K562 (cell line): ENCODE data around the gene LCA5L. TPM values are rescaled to one million over a fixed set of nuclear protein-coding genes. Genes with fewer than 3 reads are reported as not detected.

Experiments used
- ATAC-seq: fragments of 200-7000 bp; cut with Tn5 transposase; 3 replicates; pipeline ENCODE4 v1.9.1; 2020; ENCODE audit warnings: moderate library complexity
- Bru-seq: library from RNA; stranded (reverse); fragments of 400-500 nt; gene quantifications from one replicate; lab custom pipeline; 2021; lab: Mats Ljungman, UMichigan
- BruChase-seq, 2 experiments: library from RNA; stranded (reverse); fragments of 400-500 nt; gene quantifications; one replicate each; lab custom pipeline; 2021; lab: Mats Ljungman, UMichigan
- BruUV-seq: library from RNA; stranded (reverse); fragments of 400-500 nt; replicated peaks from 2 replicates; lab custom pipeline; 2021; lab: Mats Ljungman, UMichigan
- CTCF ChIA-PET: fragments of 300-600 bp; formaldehyde crosslinking; extraction: SDS; loops from one replicate; lab custom pipeline; 2021; ENCODE audit warnings: low intra/inter-chr PET ratio; lab: Yijun Ruan, JAX
- POLR2A ChIA-PET: fragments of 300-600, 350-650 bp; sonication (Branson Sonifier 250); formaldehyde crosslinking; extraction: SDS; loops from one replicate; lab custom pipeline; 2021; ENCODE audit warnings: antibody characterized with exemption, inconsistent platforms; lab: Yijun Ruan, JAX
- DNase-seq, 4 experiments: peaks; one replicate each; pipeline versions ENCODE4 v3.0.0 to v3.0.0-alpha.2; 2011 to 2018; ENCODE audit warnings: low spot score in 3 of 4, mixed read lengths in 3 of 4; ENCODE audit errors: extremely low read depth in 1 of 4
- FAIRE-seq: peaks from 2 replicates; lab custom pipeline; 2011; peaks lifted over from hg19 to GRCh38; lab: Jason Lieb, UNC
- H2AFZ ChIP-seq: 2 replicates; pipeline ENCODE4 v1.6.0; 2011; ENCODE audit warnings: low read depth, low read length, control low read depth, inconsistent platforms
- H3K27ac ChIP-seq: fragments of 200-600 bp; 3 replicates; pipeline ENCODE4 v1.8.0; 2011; ENCODE audit warnings: low read depth, mild to moderate bottlenecking, control low read depth, inconsistent platforms, low read length, moderate library complexity, mixed read lengths; ENCODE audit errors: extremely low read depth
- H3K27me3 ChIP-seq, 2 experiments: fragments of 300-600 bp in 1 of 2; 2 replicates in 1 of 2; 3 replicates in 1 of 2; pipeline versions ENCODE4 v1.6.0 to v1.8.0; 2011; ENCODE audit warnings: inconsistent platforms in 2 of 2, low read length in 2 of 2, mild to moderate bottlenecking in 1 of 2, mixed read lengths in 1 of 2, moderate library complexity in 1 of 2; ENCODE audit not compliant: control insufficient read depth in 2 of 2, insufficient read depth in 2 of 2
- H3K36me3 ChIP-seq: fragments of 300-600 bp; 3 replicates; pipeline ENCODE4 v1.8.0; 2011; ENCODE audit warnings: mild to moderate bottlenecking, low read length, inconsistent platforms; ENCODE audit not compliant: control insufficient read depth, insufficient read depth
- H3K4me1 ChIP-seq, 2 experiments: fragments of 200-600 bp in 1 of 2; replicated peaks in 1 of 2; 2 replicates in 1 of 2; 3 replicates in 1 of 2; pipeline versions ENCODE4 v1.5.1 to v1.8.0; 2011; ENCODE audit warnings: inconsistent platforms in 2 of 2, low read length in 2 of 2, mild to moderate bottlenecking in 1 of 2, mixed read lengths in 1 of 2, moderate library complexity in 1 of 2; ENCODE audit not compliant: control insufficient read depth in 2 of 2, insufficient read depth in 2 of 2
- H3K4me2 ChIP-seq: 2 replicates; pipeline ENCODE4 v1.6.1; 2011; ENCODE audit warnings: low read length, control low read depth, inconsistent platforms, mixed read lengths; ENCODE audit not compliant: insufficient read depth
- H3K4me3 ChIP-seq: fragments of 200-600 bp; sonication (generic), shearing (Covaris generic); 2 replicates; pipeline ENCODE4 v1.5.1; 2016; ENCODE audit warnings: control low read depth, inconsistent platforms
- H3K79me2 ChIP-seq: fragments of 200-600 bp; 3 replicates; pipeline ENCODE4 v1.8.0; 2011; ENCODE audit warnings: low read length, inconsistent platforms; ENCODE audit not compliant: control insufficient read depth, insufficient read depth
- H3K9ac ChIP-seq, 2 experiments: 2 replicates each; pipeline versions ENCODE4 v1.6.0 to v1.6.1; 2011; ENCODE audit warnings: low read depth in 2 of 2, low read length in 2 of 2, control low read depth in 1 of 2, inconsistent platforms in 1 of 2, mild to moderate bottlenecking in 1 of 2, mixed read lengths in 1 of 2; ENCODE audit not compliant: insufficient read depth in 1 of 2
- H3K9me1 ChIP-seq: one replicate; pipeline ENCODE4 v1.6.0; 2011; ENCODE audit warnings: inconsistent platforms, mild to moderate bottlenecking, low read length, moderate library complexity; ENCODE audit not compliant: control insufficient read depth, insufficient read depth
- H3K9me3 ChIP-seq: replicated peaks from 2 replicates; pipeline ENCODE4 v1.5.1; 2011; ENCODE audit warnings: low read depth, low read length, inconsistent platforms; ENCODE audit not compliant: control insufficient read depth, insufficient read depth
- H4K20me1 ChIP-seq: replicated peaks from 2 replicates; pipeline ENCODE4 v1.6.1; 2011; ENCODE audit warnings: low read length, inconsistent platforms, mixed read lengths; ENCODE audit not compliant: control insufficient read depth, insufficient read depth
- FOXA1 ChIP-seq: fragments of 450-650 bp; IDR thresholded peaks from 2 replicates; pipeline ENCODE4 v1.6.1; 2016; ENCODE audit warnings: mild to moderate bottlenecking, borderline replicate concordance
- GATAD2B ChIP-seq: fragments of 450-650 bp; IDR thresholded peaks from 2 replicates; pipeline ENCODE4 v1.6.1; 2017; ENCODE audit warnings: mild to moderate bottlenecking, borderline replicate concordance
- HNRNPUL1 ChIP-seq: fragments of 200-400 bp; formaldehyde crosslinking; IDR thresholded peaks from 2 replicates; pipeline ENCODE4 v1.6.1; 2017; ENCODE audit warnings: low read length
- KDM4B ChIP-seq, 2 experiments: fragments of 450-650 bp in 1 of 2; sonication (generic) in 1 of 2; IDR thresholded peaks; 2 replicates each; pipeline ENCODE4 v1.6.1; 2016 to 2017; ENCODE audit warnings: borderline replicate concordance in 2 of 2, antibody characterized with exemption in 1 of 2, low read depth in 1 of 2, mild to moderate bottlenecking in 1 of 2
- MEF2D ChIP-seq: conservative IDR thresholded peaks from 2 replicates; pipeline ENCODE4 v1.6.1; 2016; ENCODE audit warnings: low read depth, missing genetic modification characterization, missing compliant biosample characterization
- NCOA6 ChIP-seq: fragments of 450-650 bp; IDR thresholded peaks from 2 replicates; pipeline ENCODE4 v1.6.1; 2017; ENCODE audit warnings: mild to moderate bottlenecking
- NFATC3 ChIP-seq: fragments of 450-650 bp; IDR thresholded peaks from 2 replicates; pipeline ENCODE4 v1.6.1; 2017; ENCODE audit warnings: mild to moderate bottlenecking
- POLR2AphosphoS5 ChIP-seq: IDR thresholded peaks from 2 replicates; pipeline ENCODE4 v1.6.1; 2011; ENCODE audit warnings: mild to moderate bottlenecking, low read depth, low read length, moderate library complexity; ENCODE audit not compliant: control insufficient read depth, insufficient read depth
- PRPF4 ChIP-seq: fragments of 200-400 bp; formaldehyde crosslinking; IDR thresholded peaks from one replicate; pipeline ENCODE4 v1.6.1; 2017; ENCODE audit warnings: low read length, low read depth, mild to moderate bottlenecking; ENCODE audit not compliant: insufficient read depth, poor library complexity, severe bottlenecking
- YY1 ChIP-seq, 3 experiments: IDR thresholded peaks; 2 replicates each; pipeline ENCODE4 v1.6.1; 2011; ENCODE audit warnings: low read length in 2 of 3, mild to moderate bottlenecking in 2 of 3, moderate library complexity in 2 of 3, borderline replicate concordance in 1 of 3, control low read depth in 1 of 3, low read depth in 1 of 3; ENCODE audit not compliant: insufficient read depth in 3 of 3, insufficient replicate concordance in 2 of 3, control insufficient read depth in 1 of 3, insufficient read length in 1 of 3; ENCODE audit errors: extremely low read depth in 1 of 3
- ZNF134 ChIP-seq: fragments of 250-450 bp; sonication (Bioruptor Pico); conservative IDR thresholded peaks from 2 replicates; pipeline ENCODE4 v1.4.0; 2020
- ZSCAN32 ChIP-seq: fragments of 450-650 bp; formaldehyde crosslinking; IDR thresholded peaks from 2 replicates; pipeline ENCODE4 v1.4.0; 2020; ENCODE audit warnings: mild to moderate bottlenecking, moderate library complexity
- WGBS: fragments of 100-300 bp; shearing (Covaris generic); methylation state at CpG from one replicate; pipeline ENCODE4 v1.1.6; 2016; ENCODE audit warnings: low coverage, mixed read lengths; ENCODE audit not compliant: insufficient coverage; ENCODE audit errors: missing lambda C conversion rate; 5-methylcytosine and 5-hydroxymethylcytosine counted together
- in situ Hi-C: fragments of 300-500 bp; cut with MboI; formaldehyde crosslinking; loops from 4 replicates; pipeline ENCODE4 v1.15.0; 2018; ENCODE audit warnings: inconsistent platforms, mixed read lengths
- intact Hi-C: fragments of 100-400 bp; cut with micrococcal nuclease; formaldehyde crosslinking; loops from 2 replicates; pipeline ENCODE4 v1.14.2; 2022
- long read RNA-seq, 3 experiments: library from polyadenylated mRNA in 2 of 3; library from RNA in 1 of 3; unstranded in 2 of 3; stranded (forward) in 1 of 3; transcript quantifications; one replicate each; pipeline ENCODE4 v2.0.0, GENCODE V29; 2019 to 2022
- polyA minus RNA-seq, 3 experiments: library from RNA; depleted of rRNA, polyadenylated mRNA; stranded (reverse); fragments of >200 nt; gene quantifications; 2 replicates each; pipeline ENCODE4 v1.2.3, GENCODE V29; 2011
- polyA plus RNA-seq, 8 experiments: library from polyadenylated mRNA; depleted of rRNA in 4 of 8; stranded (reverse) in 5 of 8; unstranded in 3 of 8; fragments of >200 nt; fragmentation: Nextera tagmentation in 2 of 8; fragmentation: Illumina TruSeq in 1 of 8; extraction: Ambion mirVana in 2 of 8; extraction: Trizol in 1 of 8; gene quantifications; 2 replicates each; pipeline versions ENCODE4 v1.2.1 to v1.2.3, GENCODE V29; 2011 to 2014; ENCODE audit warnings: inconsistent platforms in 1 of 8, missing spikeins in 1 of 8
- total RNA-seq, 7 experiments: library from RNA; depleted of rRNA in 6 of 7; stranded (reverse); fragments of >200 nt in 6 of 7; fragmentation: Illumina TruSeq in 2 of 7; extraction: Trizol in 2 of 7; gene quantifications; 2 replicates each; pipeline versions ENCODE4 v1.2.1 to v1.2.3, GENCODE V29; 2011 to 2021; ENCODE audit warnings: low replicate concordance in 1 of 7

LCA5L gene
- total RNA-seq (2011; cell fraction: chromatin; rRNA removed; ENCODE audit: low replicate concordance), result 2.8 and 6.5 TPM in 2 replicates
- total RNA-seq (2011; cell fraction: nucleolus; rRNA removed), result 1.8 and 2.1 TPM in 2 replicates
- total RNA-seq (2011; cell fraction: nucleoplasm; rRNA removed), result 4.2 and 10.1 TPM in 2 replicates
- total RNA-seq (2014; rRNA removed) (1.8 and 3.1 TPM in 2 replicates), total RNA-seq (2014; rRNA removed; fragmentation: Illumina TruSeq; extraction: Trizol) (3.0 and 3.7 TPM in 2 replicates), total RNA-seq (2015; rRNA removed; fragmentation: Illumina TruSeq; extraction: Trizol) (3.8 and 3.9 TPM in 2 replicates), total RNA-seq (2021) (2.7 and 2.9 TPM in 2 replicates), polyA plus RNA-seq (2011; rRNA removed) (2.9 and 3.9 TPM in 2 replicates), polyA plus RNA-seq (2014; fragmentation: Illumina TruSeq; extraction: Trizol) (3.7 and 4.9 TPM in 2 replicates), polyA plus RNA-seq (2014; fragmentation: Nextera tagmentation; extraction: Ambion mirVana) (1 to 10 TPM; 4.2 to 4.9 TPM), polyA plus RNA-seq (2014; rRNA removed) (3.0 and 3.4 TPM in 2 replicates), polyA minus RNA-seq (2011; rRNA and poly(A)+ RNA removed) (1.8 TPM in 2 replicates), Bru-seq, nascent RNA (percentile 47 among the genes with signal in this experiment), BruChase-seq, experiment 1, labeled RNA remaining after a 2-hour chase (percentile 42 among the genes with signal in this experiment), BruChase-seq, experiment 2, labeled RNA remaining after a 6-hour chase (percentile 42 among the genes with signal in this experiment)
- polyA plus RNA-seq (2011; cell fraction: cytosol; rRNA removed), result 0.69 and 0.96 TPM in 2 replicates
- polyA plus RNA-seq (2011; cell fraction: nucleus; rRNA removed), result 2.0 and 2.4 TPM in 2 replicates
- 3.5 and 4.7 TPM in 2 replicates for polyA plus RNA-seq (2012)
- polyA minus RNA-seq (2011; cell fraction: cytosol; rRNA and poly(A)+ RNA removed), result 1.5 and 1.7 TPM in 2 replicates
- polyA minus RNA-seq (2011; cell fraction: nucleus; rRNA and poly(A)+ RNA removed), result 1.2 and 2.2 TPM in 2 replicates
- long read RNA-seq, experiment 1, partial matches to known transcripts, result 1 of 10 reads
- long read RNA-seq, experiment 1, other reads (novel, unspliced or antisense), result 7 of 10 reads
- long read RNA-seq, experiment 2, partial matches to known transcripts, result 2 of 2 reads
- long read RNA-seq, experiment 2, other reads (novel, unspliced or antisense), result 0 of 2 reads
- long read RNA-seq, experiment 3, partial matches to known transcripts, result 2 of 3 reads
- long read RNA-seq, experiment 3, other reads (novel, unspliced or antisense), result 1 of 3 reads

- WGBS, result under 1% methylated on average over 83 of the region's 83 CpGs
- POLR2A ChIA-PET, result interaction anchor here (0.6 to 3.4 kb wide), 10 partner anchors 10 to 261 kb away, joined by 3 to 14 read pairs (median 4); no protein-coding TSS in a partner anchor
- peak; percentile 83 for FAIRE-seq
- TF ChIP-seq ZSCAN32 (no peak; the same call in 1 of the 2 replicates), MEF2D (tag) (0 out of 2 replicates have a peak, but pooled peaks have one; percentile 44), GATAD2B (no peak), ZNF134 (CRISPR knock-in tag) (peak; percentile 43; the same call in 1 of the 2 replicates), HNRNPUL1 (no peak), FOXA1 (no peak), NFATC3 (no peak), YY1 (IDR thresholded peaks at IDR 0.05; ENCODE audit: borderline replicate concordance in 1 of 3, control insufficient read depth in 1 of 3, extremely low read depth in 1 of 3, insufficient read depth in 3 of 3, insufficient read length in 1 of 3, insufficient replicate concordance in 2 of 3, low read depth in 1 of 3, low read length in 2 of 3) (peak in 2 of 3 experiments; percentile 73 to 83), POLR2AphosphoS5 (peak; percentile 71; the same call in 1 of the 2 replicates), PRPF4 (no peak), NCOA6 (0 out of 2 replicates have a peak, but pooled peaks have one; percentile 33), KDM4B (IDR thresholded peaks at IDR 0.05; ENCODE audit: borderline replicate concordance in 2 of 2, low read depth in 1 of 2) (peak in 1 of 2 experiments; percentile 78; a peak in 1 of 4 replicates)
Observed at GRCh38 chr21:39445321-39446269, at the start of gene LCA5L. LCA5L (minus strand) TSS chr21:39445778; CDS start chr21:39428493, 17,285 bp downstream.

More at GRCh38 chr21:39445321-39446269, at the start of gene LCA5L:
- H3K9ac ChIP-seq, result peak within 1 kb of the TSS; percentile 87 to 93
- peak; percentile 97 to 100 (median 100) for DNase-seq
- peak within 1 kb of the TSS; percentile 94 for H2AFZ ChIP-seq
- H3K36me3 ChIP-seq, result no peaks in the 10 kb centered on the region
- no peaks in the 10 kb centered on the region for H3K27me3 ChIP-seq
- H4K20me1 ChIP-seq, result no peaks in the 10 kb centered on the region
- H3K9me3 ChIP-seq, result no peaks in the 10 kb centered on the region
- peak within 1 kb of the TSS; percentile 87 for H3K4me3 ChIP-seq
- TSS peak; percentile 91 for BruUV-seq
- H3K4me2 ChIP-seq, result peak within 1 kb of the TSS; percentile 92
- in situ Hi-C loops (no loop called here), intact Hi-C loops (loop anchor here (5.0 kb wide), 1 partner anchor 272 kb away; no protein-coding TSS in a partner anchor)
- CTCF ChIA-PET, result interaction anchor here (0.6 kb wide), 1 partner anchor 130 kb away, joined by 3 read pairs; no protein-coding TSS in a partner anchor
- peak within 1 kb of the TSS; percentile 95 for H3K27ac ChIP-seq
- ATAC-seq, result peak; percentile 89
- H3K9me1 ChIP-seq, result no peaks in the 10 kb centered on the region
- peaks cover 25% of the 10 kb centered on the region in 2 experiments for H3K4me1 ChIP-seq
- H3K79me2 ChIP-seq, result peaks cover 8% of the 10 kb centered on the region; the same call in 1 of the 3 replicates
